Measurements from ENCODE around the gene PLEKHA4. TPM values are rescaled to one million over a fixed set of nuclear protein-coding genes. Genes with fewer than 3 reads are reported as not detected.

PLEKHA4 gene
- total and polyA plus RNA-seq, 9 of the 15 experiments (the other 6 are each of a cell fraction or from before 2014, with no cell fraction given), result 0.07 to 30.8 (median 11.4) TPM

DNA sequence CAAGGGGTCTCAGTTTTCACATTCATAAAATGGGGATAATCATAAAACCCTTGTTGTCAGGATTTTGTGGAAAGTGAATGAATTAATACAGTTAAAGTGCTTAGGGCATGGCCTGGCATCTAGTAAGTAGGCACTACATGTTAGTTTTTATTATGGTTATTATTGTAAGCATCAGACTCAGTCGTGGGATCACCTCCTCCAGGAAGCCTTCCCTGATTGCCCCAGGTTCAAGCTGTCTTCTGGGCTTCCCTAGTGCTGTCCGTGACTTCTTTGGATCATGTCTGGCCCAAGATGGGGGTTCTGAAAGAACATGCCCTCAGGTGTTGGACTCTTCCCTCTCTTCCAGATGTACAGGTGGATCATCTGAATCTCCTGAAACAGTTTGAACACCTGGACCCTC, 42.4 kb upstream of the PLEKHA4 start (continued):
- TF ChIP-seq ZNF551 (CRISPR knock-in tag; IDR thresholded peaks at IDR 0.05), result no peak
- no peak for TF ChIP-seq ZNF512 (tag; IDR thresholded peaks at IDR 0.05)
- TF ChIP-seq TARDBP (IDR thresholded peaks at IDR 0.05), result no peak
- TF ChIP-seq ZBTB5 (IDR thresholded peaks at IDR 0.05), result no peak
- TF ChIP-seq, protein P1, sequence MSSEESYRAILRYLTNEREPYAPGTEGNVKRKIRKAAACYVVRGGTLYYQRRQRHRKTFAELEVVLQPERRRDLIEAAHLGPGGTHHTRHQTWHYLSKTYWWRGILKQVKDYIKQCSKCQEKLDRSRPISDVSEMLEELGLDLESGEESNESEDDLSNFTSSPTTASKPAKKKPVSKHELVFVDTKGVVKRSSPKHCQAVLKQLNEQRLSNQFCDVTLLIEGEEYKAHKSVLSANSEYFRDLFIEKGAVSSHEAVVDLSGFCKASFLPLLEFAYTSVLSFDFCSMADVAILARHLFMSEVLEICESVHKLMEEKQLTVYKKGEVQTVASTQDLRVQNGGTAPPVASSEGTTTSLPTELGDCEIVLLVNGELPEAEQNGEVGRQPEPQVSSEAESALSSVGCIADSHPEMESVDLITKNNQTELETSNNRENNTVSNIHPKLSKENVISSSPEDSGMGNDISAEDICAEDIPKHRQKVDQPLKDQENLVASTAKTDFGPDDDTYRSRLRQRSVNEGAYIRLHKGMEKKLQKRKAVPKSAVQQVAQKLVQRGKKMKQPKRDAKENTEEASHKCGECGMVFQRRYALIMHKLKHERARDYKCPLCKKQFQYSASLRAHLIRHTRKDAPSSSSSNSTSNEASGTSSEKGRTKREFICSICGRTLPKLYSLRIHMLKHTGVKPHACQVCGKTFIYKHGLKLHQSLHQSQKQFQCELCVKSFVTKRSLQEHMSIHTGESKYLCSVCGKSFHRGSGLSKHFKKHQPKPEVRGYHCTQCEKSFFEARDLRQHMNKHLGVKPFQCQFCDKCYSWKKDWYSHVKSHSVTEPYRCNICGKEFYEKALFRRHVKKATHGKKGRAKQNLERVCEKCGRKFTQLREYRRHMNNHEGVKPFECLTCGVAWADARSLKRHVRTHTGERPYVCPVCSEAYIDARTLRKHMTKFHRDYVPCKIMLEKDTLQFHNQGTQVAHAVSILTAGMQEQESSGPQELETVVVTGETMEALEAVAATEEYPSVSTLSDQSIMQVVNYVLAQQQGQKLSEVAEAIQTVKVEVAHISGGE (CRISPR knock-in tag; IDR thresholded peaks at IDR 0.05), result no peak
- TF ChIP-seq SUPT5H (IDR thresholded peaks at IDR 0.05), result no peak
- TF ChIP-seq XRCC3 (IDR thresholded peaks at IDR 0.05), result no peak
- TF ChIP-seq, protein P2, sequence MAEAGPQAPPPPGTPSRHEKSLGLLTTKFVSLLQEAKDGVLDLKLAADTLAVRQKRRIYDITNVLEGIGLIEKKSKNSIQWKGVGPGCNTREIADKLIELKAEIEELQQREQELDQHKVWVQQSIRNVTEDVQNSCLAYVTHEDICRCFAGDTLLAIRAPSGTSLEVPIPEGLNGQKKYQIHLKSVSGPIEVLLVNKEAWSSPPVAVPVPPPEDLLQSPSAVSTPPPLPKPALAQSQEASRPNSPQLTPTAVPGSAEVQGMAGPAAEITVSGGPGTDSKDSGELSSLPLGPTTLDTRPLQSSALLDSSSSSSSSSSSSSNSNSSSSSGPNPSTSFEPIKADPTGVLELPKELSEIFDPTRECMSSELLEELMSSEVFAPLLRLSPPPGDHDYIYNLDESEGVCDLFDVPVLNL (CRISPR knock-in tag; IDR thresholded peaks at IDR 0.05; ENCODE audit: low read depth), result no peak
- TF ChIP-seq DIDO1 (tag; IDR thresholded peaks at IDR 0.05; ENCODE audit: low read depth), result no peak
- TF ChIP-seq, protein P3, sequence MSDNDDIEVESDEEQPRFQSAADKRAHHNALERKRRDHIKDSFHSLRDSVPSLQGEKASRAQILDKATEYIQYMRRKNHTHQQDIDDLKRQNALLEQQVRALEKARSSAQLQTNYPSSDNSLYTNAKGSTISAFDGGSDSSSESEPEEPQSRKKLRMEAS (CRISPR knock-in tag; IDR thresholded peaks at IDR 0.05), result no peak
- TF ChIP-seq GTF3C2 (IDR thresholded peaks at IDR 0.05; ENCODE audit: borderline replicate concordance, extremely low read depth, insufficient read length), result peak; percentile 59
- no peak for TF ChIP-seq EZH2 (IDR thresholded peaks at IDR 0.05; ENCODE audit: borderline replicate concordance, low read depth, low read length)
- no peak for TF ChIP-seq ZKSCAN1 (IDR thresholded peaks at IDR 0.05; ENCODE audit: low read depth, low read length)
- no peak for TF ChIP-seq ZNF785 (CRISPR knock-in tag; IDR thresholded peaks at IDR 0.05)
- no peak for TF ChIP-seq DNMT1 (IDR thresholded peaks at IDR 0.05)
- TF ChIP-seq NCOA1 (IDR thresholded peaks at IDR 0.05; ENCODE audit: low read depth), result no peak
- TF ChIP-seq ZNF507 (tag; conservative IDR thresholded peaks at IDR 0.05), result no peak
- peak; percentile 91 for TF ChIP-seq BCOR (IDR thresholded peaks at IDR 0.05)
- TF ChIP-seq MCM7 (IDR thresholded peaks at IDR 0.05), result no peak
